Right cardiac atrium (tissue), 5 donors: ENCODE results near the gene UFSP2. TPM values are rescaled to one million over a fixed set of nuclear protein-coding genes. Genes with fewer than 3 reads are reported as not detected.

ENCODE experiments used
- ATAC-seq, 2 donors: fragments of 200-7000 bp; cut with Tn5 transposase; one replicate each; pipeline versions ENCODE4 v1.8.0 to v1.9.1; 2020; ENCODE audit warnings: moderate library complexity in 2 of 2, mild to moderate bottlenecking in 1 of 2
- DNase-seq, 3 donors: peaks; one replicate each; pipeline ENCODE4 v3.0.0-alpha.2; 2020
- H3K27ac ChIP-seq: one replicate; pipeline ENCODE4 v1.5.1; 2013; ENCODE audit warnings: mild to moderate bottlenecking, low read length, control low read depth, moderate library complexity
- H3K27me3 ChIP-seq: one replicate; pipeline ENCODE4 v1.6.1; 2013; ENCODE audit not compliant: control insufficient read depth, insufficient read depth
- H3K4me1 ChIP-seq: one replicate; pipeline ENCODE4 v1.6.1; 2013; ENCODE audit warnings: low read length; ENCODE audit not compliant: control insufficient read depth, insufficient read depth
- H3K4me3 ChIP-seq: one replicate; pipeline ENCODE4 v1.5.1; 2013; ENCODE audit warnings: low read length, control low read depth
- H3K9me3 ChIP-seq: one replicate; pipeline ENCODE4 v1.6.1; 2013; ENCODE audit warnings: low read length; ENCODE audit not compliant: control insufficient read depth
- WGBS: extraction: QIAGEN DNeasy Blood & Tissue Kit; methylation state at CpG from one replicate; pipeline ENCODE4 v1.1.7; 2013; 5-methylcytosine and 5-hydroxymethylcytosine counted together
- intact Hi-C, 4 donors: fragments of 100-400 bp; cut with DNase I; formaldehyde crosslinking; loops; one replicate each; pipeline versions ENCODE4 v1.11.0 to v1.14.0; 2022 to 2023
- polyA plus RNA-seq: library from polyadenylated mRNA; stranded (reverse); fragments of 200-250 nt; gene quantifications from one replicate; pipeline ENCODE4 v1.2.3, GENCODE V29; 2013
- total RNA-seq, 4 donors: library from RNA; stranded (reverse); fragmentation: NEBNext Ultra II Directional; extraction: Animal tissue kit (Norgen Biotek cat#: 25700); gene quantifications; one replicate each; pipeline ENCODE4 v1.2.1, GENCODE V29; 2021
- donor health status: healthy with polysubstance abuse.
- donor health status: DM: no; HTN: yes; CAD: no.
- donor health status: DM: no; HTN: no; CAD: no.
- donor health status: DM: no; HTN: yes; CAD: no; lungs with severe emphysema.
- donor health status: DM: yes; HTN: yes; CAD: no.

Gene UFSP2
- total and polyA plus RNA-seq, 5 donors, result 34.3 to 56.9 (median 49.6) TPM

- intact Hi-C loops, result no loop called here
- DNase-seq, result no peak
- H3K9me3 ChIP-seq, result no peaks in the 10 kb centered on the region
- no peak overlapping the region for H3K27ac ChIP-seq
- WGBS, result 93% methylated on average over 3 of the region's 3 CpGs
- no peak for ATAC-seq
- no peaks in the 10 kb centered on the region for H3K27me3 ChIP-seq
- no peak overlapping the region for H3K4me3 ChIP-seq
- no peaks in the 10 kb centered on the region for H3K4me1 ChIP-seq
Observed at GRCh38 chr4:185465707-185466106, 39.9 kb upstream of the UFSP2 start.

- 36% methylated on average over 1 of the region's 1 CpG for WGBS
- intact Hi-C loops, result no loop called here
Observed at GRCh38 chr4:185464887-185465286, 39.1 kb upstream of the UFSP2 start.

GRCh38 chr4:185464183-185464582, 38.4 kb upstream of the UFSP2 start:
- 52% methylated on average over 6 of the region's 6 CpGs for WGBS
- intact Hi-C loops, result no loop called here

More at GRCh38 chr4:185464887-185465286, 39.1 kb upstream of the UFSP2 start:
- ATAC-seq (no peak), DNase-seq (no peak)
- Histone ChIP-seq H3K9me3 (no peaks in the 10 kb centered on the region), H3K4me1 (no peaks in the 10 kb centered on the region), H3K4me3 (no peak overlapping the region), H3K27ac (no peak overlapping the region), H3K27me3 (no peaks in the 10 kb centered on the region)

GRCh38 chr4:185463541-185463940, 37.8 kb upstream of the UFSP2 start:
- no peak overlapping the region for H3K27ac ChIP-seq
- intact Hi-C loops, result no loop called here
- no peaks in the 10 kb centered on the region for H3K9me3 ChIP-seq
- no peaks in the 10 kb centered on the region for H3K4me1 ChIP-seq
- ATAC-seq, result peak in 1 of 2 donors; percentile 14
- DNase-seq, result no peak
- no peaks in the 10 kb centered on the region for H3K27me3 ChIP-seq
- no peak overlapping the region for H3K4me3 ChIP-seq
- WGBS, result 73% methylated on average over 6 of the region's 6 CpGs

More at GRCh38 chr4:185464183-185464582, 38.4 kb upstream of the UFSP2 start:
- no peak overlapping the region for H3K27ac ChIP-seq
- H3K9me3 ChIP-seq, result no peaks in the 10 kb centered on the region
- no peaks in the 10 kb centered on the region for H3K4me1 ChIP-seq
- ATAC-seq (no peak), DNase-seq (no peak)
- H3K27me3 ChIP-seq, result no peaks in the 10 kb centered on the region
- H3K4me3 ChIP-seq, result no peak overlapping the region

- no peak overlapping the region for H3K4me3 ChIP-seq
- H3K9me3 ChIP-seq, result no peaks in the 10 kb centered on the region
- no peaks in the 10 kb centered on the region for H3K27me3 ChIP-seq
- 96% methylated on average over 8 of the region's 8 CpGs for WGBS
- no peaks in the 10 kb centered on the region for H3K4me1 ChIP-seq
- intact Hi-C loops, result no loop called here
- no peak for DNase-seq
- H3K27ac ChIP-seq, result no peak overlapping the region
- no peak for ATAC-seq
Observed at GRCh38 chr4:185461565-185461964, 35.8 kb upstream of the UFSP2 start.

- Histone ChIP-seq H3K4me1 (no peaks in the 10 kb centered on the region), H3K9me3 (no peaks in the 10 kb centered on the region), H3K27me3 (no peaks in the 10 kb centered on the region), H3K4me3 (no peak overlapping the region), H3K27ac (no peak overlapping the region)
- 54% methylated on average over 3 of the region's 3 CpGs for WGBS
- DNase-seq, result no peak
- intact Hi-C loops, result no loop called here
- no peak for ATAC-seq
Observed at GRCh38 chr4:185457136-185457535, 31.4 kb upstream of the UFSP2 start.

GRCh38 chr4:185456131-185456530, 30.4 kb upstream of the UFSP2 start:
- DNase-seq (no peak), ATAC-seq (no peak)
- no peaks in the 10 kb centered on the region for H3K9me3 ChIP-seq
- no peak overlapping the region for H3K27ac ChIP-seq
- no peaks in the 10 kb centered on the region for H3K27me3 ChIP-seq
- no peaks in the 10 kb centered on the region for H3K4me1 ChIP-seq
- 48% methylated on average over 2 of the region's 2 CpGs for whole genome bisulfite sequencing
- intact Hi-C loops, result no loop called here
- H3K4me3 ChIP-seq, result no peak overlapping the region

GRCh38 chr4:185445209-185445608, 19.4 kb upstream of the UFSP2 start:
- no peaks in the 10 kb centered on the region for H3K27me3 ChIP-seq
- no peaks in the 10 kb centered on the region for H3K4me1 ChIP-seq
- H3K9me3 ChIP-seq, result no peaks in the 10 kb centered on the region
- intact Hi-C loops, result no loop called here
- WGBS, result 94% methylated on average over 2 of the region's 2 CpGs
- no peak for DNase-seq
- H3K27ac ChIP-seq, result no peak overlapping the region
- H3K4me3 ChIP-seq, result no peak overlapping the region
- ATAC-seq, result no peak

- WGBS, result 95% methylated on average over 2 of the region's 2 CpGs
- Histone ChIP-seq H3K4me3 (no peak overlapping the region), H3K27me3 (no peaks in the 10 kb centered on the region), H3K9me3 (no peaks in the 10 kb centered on the region), H3K4me1 (no peaks in the 10 kb centered on the region), H3K27ac (no peak overlapping the region)
- intact Hi-C loops, result no loop called here
- DNase-seq, result no peak
- no peak for ATAC-seq
Observed at GRCh38 chr4:185441479-185441878, 15.7 kb upstream of the UFSP2 start.

- no peak for DNase-seq
- ATAC-seq, result no peak
- intact Hi-C loops, result no loop called here
- H3K9me3 ChIP-seq, result no peaks in the 10 kb centered on the region
- no peaks in the 10 kb centered on the region for H3K4me1 ChIP-seq
- H3K27ac ChIP-seq, result no peak overlapping the region
- no peak overlapping the region for H3K4me3 ChIP-seq
- H3K27me3 ChIP-seq, result no peaks in the 10 kb centered on the region
Observed at GRCh38 chr4:185437809-185438208, 12.0 kb upstream of the UFSP2 start.

GRCh38 chr4:185435466-185435865, 9.7 kb upstream of the UFSP2 start:
- Histone ChIP-seq H3K27me3 (no peaks in the 10 kb centered on the region), H3K27ac (no peak overlapping the region), H3K4me1 (no peaks in the 10 kb centered on the region), H3K9me3 (no peaks in the 10 kb centered on the region), H3K4me3 (no peak overlapping the region)
- intact Hi-C loops, result no loop called here
- ATAC-seq (no peak), DNase-seq (no peak)

- intact Hi-C loops, result no loop called here
- 62% methylated on average over 5 of the region's 5 CpGs for WGBS
Observed at GRCh38 chr4:185429660-185430059, 3.9 kb upstream of the UFSP2 start.

More at GRCh38 chr4:185429660-185430059, 3.9 kb upstream of the UFSP2 start:
- no peak overlapping the region for H3K27ac ChIP-seq
- no peak overlapping the region for H3K4me3 ChIP-seq
- no peaks in the 10 kb centered on the region for H3K27me3 ChIP-seq
- H3K9me3 ChIP-seq, result no peaks in the 10 kb centered on the region
- DNase-seq (no peak), ATAC-seq (no peak)
- H3K4me1 ChIP-seq, result no peaks in the 10 kb centered on the region
